GM18868 (cell line): ENCODE results near the gene GRK1.

ENCODE experiments used
- ATAC-seq: cut with Tn5 transposase; IDR thresholded peaks from one replicate; pipeline ENCODE4 v1.9.1; 2021; ENCODE audit warnings: mild to moderate bottlenecking, moderate library complexity; ENCODE audit not compliant: unreplicated experiment

GRK1 gene

GRCh38 chr13:113660066-113660465 lies 7.0 kb upstream of the GRK1 start:
- ATAC-seq, result no peak

GRCh38 chr13:113661509-113661908 lies 5.5 kb upstream of the GRK1 start:
- no peak for ATAC-seq

DNA sequence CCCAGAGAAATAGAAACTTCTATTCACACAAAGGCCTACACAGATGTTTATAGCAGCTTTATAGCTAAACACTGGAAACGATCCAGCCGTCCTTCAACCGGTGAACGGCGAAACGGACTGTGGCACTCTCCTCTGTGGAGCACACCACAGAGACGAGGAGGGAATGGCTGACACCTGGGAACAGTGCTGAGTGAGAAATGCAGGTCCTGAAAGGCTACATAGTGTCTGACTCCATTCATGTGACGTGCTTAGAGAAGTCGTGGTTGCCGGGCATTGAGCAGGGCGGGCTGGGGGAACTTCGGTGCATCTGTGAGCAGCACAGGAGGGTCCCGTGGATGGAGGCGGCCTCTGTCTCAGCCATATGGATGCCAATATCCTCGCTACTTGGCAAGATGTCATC lies 3.1 kb upstream of the GRK1 start:
- no peak for ATAC-seq

DNA sequence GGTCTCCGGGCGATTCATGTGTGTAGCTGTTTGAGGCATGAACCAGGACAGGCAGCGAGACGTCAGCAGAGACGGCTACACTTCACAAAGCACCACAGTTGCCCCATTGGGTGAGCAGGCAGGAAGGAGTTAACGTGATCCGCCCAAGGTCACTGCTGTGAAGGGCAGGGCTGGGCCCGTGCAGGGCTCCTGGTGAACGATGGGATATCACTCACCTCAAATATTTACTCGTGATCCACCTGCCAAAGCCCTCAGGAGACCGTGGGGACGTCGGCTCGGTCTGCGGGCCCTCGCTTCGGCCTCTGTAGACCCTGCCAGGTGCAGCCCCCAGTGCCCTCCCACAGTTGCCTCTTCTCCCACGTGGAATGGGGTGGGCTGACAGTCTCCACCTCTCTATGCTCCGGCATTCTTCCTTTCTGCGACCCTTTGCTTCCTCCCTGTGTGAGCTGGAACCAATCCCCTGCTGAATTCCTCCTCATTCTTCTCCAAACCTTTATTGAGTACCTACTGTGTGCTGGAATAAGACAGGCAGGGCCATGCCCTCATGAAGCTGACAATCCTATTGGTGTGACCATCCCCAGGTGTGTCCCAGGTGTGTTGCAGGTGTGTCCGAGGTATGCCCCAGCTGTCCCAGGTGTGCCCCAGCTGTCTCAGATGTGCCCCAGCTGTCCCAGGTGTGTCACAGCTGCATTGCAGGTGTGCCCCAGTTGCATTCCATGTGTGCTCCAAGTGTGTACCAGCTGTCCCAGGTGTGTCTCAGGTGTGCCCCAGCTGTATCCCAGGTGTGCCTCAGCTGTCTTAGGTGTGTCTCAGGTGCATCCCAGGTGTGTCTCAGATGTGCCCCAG lies 2.0 kb upstream of the GRK1 start:
- no peak for ATAC-seq

- ATAC-seq, result no peak
Observed at GRCh38 chr13:113665597-113666328, 1.3 kb upstream of the GRK1 start.

DNA sequence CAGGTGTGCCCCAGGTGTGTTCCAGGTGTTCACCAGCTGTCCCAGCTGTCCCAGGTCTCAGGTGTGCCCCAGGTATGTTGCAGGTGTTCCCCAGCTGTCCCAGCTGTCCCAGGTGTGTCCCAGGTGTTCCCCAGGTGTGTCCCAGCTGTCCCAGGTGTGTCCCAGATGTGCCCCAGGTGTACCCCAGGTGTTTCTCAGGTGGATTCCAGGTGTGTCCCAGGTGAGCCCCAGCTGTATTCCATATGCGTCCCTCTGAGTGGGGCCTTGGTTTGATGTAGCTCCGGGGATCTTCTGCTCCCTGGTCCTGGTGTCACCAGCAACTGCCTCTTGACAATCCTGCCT lies 719 bp upstream of the GRK1 start:
- no peak for ATAC-seq

- no peak for ATAC-seq
Observed at GRCh38 chr13:113667771-113668490, 912 bp downstream of the GRK1 start.

GRCh38 chr13:113668491-113668971 lies 1.5 kb downstream of the GRK1 start:
- ATAC-seq, result no peak

GRCh38 chr13:113669231-113669754 lies 2.3 kb downstream of the GRK1 start:
- ATAC-seq, result no peak

GRCh38 chr13:113669755-113670341 lies 2.8 kb downstream of the GRK1 start:
- no peak for ATAC-seq

- no peak for ATAC-seq
Observed at GRCh38 chr13:113670541-113670940, 3.5 kb downstream of the GRK1 start.

- ATAC-seq, result no peak
Observed at GRCh38 chr13:113671066-113672001, 4.3 kb downstream of the GRK1 start.

- ATAC-seq, result no peak
Observed at GRCh38 chr13:113672002-113672651, 5.1 kb downstream of the GRK1 start.

- no peak for ATAC-seq
Observed at GRCh38 chr13:113722921-113723320, 55.9 kb downstream of the GRK1 start.

DNA sequence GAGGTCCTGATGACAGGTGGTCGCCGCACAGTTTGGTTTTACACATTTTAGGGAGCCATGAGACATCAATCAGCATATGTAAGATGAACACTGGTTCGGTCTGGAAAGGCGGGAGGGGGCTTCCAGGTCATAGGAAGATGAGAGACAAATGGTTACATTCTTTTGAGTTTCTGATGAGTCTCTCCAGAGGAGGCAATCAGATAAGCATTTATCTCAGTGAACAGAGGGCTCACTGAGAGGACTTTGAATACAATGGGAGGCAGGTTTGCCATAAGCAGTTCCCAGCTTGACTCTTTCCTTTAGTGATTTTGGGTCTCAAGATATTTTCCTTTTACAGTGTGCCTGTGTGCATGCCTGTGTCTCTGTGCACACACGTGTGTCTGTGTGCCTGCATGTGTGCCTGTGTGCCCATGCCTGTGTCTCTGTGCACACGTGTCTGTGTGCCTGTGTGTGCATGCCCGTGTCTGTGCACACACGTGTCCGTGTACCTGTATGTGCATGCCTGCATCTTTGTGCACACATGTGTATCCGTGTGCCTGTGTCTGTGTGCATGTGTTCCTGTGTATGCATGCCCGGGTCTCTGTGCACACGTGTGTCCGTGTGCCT lies 56.5 kb downstream of the GRK1 start:
- ATAC-seq, result no peak

DNA sequence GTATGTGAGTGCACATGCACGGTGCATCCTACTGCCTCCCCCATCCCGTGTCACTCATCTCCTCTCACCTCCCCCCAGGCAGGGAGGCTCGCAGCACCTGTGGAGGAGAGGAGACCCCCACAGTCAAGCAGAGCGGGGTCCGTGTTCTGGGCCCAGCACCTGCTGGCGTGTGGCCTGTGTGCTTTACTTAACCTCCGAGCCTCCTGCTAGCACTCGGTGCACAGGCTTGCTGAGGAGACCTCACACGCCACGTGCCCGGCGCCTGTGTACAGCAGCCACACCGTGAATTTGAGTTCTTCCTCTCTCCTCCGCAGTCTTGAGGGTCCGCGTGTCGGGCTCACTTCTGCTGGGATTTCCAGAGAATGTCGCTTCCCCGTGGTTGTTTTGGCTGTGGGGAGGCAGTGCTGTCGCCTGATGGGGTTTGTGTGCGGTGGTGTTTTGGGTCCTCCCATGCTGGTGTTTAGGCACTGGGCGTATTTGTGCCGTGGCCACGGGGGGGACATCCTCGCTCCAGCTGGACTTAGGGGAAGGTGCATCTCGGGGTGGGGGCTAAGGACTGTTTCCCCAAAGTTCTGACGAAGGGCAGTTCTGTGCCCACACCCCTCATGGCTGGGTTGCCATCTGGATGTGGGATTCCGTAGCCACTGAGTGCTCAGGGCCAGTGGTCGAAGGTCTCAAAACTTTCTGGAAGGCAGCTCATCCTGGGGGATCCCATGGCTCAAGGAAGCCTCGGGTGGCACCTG lies 57.2 kb downstream of the GRK1 start:
- no peak for ATAC-seq

DNA sequence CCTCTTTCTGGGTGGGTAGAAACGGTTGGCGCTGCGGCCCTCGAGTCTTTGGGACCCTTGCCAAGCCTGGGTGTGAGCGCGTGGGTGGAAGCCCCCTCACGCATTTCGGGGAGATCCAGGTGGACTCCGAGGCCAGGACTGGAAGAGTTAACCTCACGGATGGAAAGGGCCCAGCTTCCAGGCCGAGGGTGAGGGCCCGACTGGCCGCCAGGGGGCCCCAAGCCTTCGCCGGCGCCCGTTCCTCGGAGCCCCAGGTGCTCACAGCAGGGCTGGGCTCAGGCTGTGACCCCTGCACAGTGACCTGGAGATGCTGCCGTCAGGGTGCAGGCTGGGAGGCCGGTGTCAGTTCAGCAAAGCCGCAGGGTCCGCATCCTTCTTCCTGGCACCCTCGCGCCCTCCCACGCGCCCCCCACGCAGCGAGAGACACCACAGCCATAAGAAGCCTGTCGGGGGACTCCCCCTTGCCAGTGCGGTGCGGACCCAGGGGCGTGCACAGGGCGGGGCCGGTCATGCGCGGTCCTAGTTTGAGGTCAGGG lies 57.8 kb downstream of the GRK1 start:
- peak; percentile 87 for ATAC-seq
